Stimulated activated CD4-positive, alpha-beta T cell treated with anti-CD3 and anti-CD28 coated beads, Interleukin-1b, Interleukin-23, amount 100 ng/mL, for 24 hours (primary cell): Measurements from ENCODE around the gene SLC35G6.

Source experiments
- DNase-seq, 4 experiments: peaks; one replicate each; pipeline ENCODE4 v3.0.0-alpha.2; 2020; ENCODE audit warnings: low read depth in 4 of 4, low spot score in 1 of 4

Gene SLC35G6

DNA sequence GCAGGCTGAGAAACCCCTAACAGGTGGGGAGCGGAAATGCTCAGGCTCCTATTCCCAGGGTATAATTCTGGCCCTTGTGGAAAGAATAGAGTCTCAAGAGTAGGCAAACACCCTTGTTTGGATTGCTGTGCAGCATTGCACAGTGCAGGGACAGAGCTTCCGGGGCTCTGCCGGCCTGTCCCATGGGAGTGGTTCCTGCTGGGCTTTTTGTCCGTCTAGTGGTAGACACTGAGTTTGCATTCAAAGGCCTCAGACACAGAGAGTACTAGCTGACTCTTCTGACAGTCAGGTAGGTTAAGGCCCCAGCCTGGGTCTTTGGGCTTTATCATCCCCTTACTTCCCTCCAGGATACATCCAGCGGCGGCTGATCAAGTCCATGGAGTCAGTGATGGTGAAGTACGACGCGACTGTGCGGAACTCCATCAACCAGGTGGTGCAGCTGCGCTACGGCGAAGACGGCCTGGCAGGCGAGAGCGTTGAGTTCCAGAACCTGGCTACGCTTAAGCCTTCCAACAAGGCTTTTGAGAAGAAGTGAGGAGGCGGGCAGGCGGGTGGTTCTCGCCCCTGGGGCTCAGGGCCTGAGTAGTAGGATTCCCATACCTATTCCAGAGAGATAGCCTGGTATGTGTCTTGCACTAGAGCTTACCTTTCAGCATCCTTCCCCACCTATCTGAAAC, 21.1 kb downstream of the SLC35G6 start:
- DNase-seq = no peak

DNA sequence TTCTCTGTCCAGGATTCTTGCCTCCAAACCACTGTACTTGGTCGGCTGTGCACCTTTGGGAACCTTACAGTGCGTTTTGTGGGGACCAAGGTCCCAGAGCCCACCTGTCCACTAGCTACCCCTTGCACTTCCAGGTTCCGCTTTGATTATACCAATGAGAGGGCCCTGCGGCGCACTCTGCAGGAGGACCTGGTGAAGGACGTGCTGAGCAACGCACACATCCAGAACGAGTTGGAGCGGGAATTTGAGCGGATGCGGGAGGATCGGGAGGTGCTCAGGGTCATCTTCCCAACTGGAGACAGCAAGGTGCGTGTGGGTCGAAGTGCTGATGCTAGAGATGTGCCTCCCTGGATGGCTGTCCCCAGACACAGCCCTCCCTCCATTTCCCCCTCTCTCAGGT, 21.7 kb downstream of the SLC35G6 start:
- DNase-seq = no peak

DNA sequence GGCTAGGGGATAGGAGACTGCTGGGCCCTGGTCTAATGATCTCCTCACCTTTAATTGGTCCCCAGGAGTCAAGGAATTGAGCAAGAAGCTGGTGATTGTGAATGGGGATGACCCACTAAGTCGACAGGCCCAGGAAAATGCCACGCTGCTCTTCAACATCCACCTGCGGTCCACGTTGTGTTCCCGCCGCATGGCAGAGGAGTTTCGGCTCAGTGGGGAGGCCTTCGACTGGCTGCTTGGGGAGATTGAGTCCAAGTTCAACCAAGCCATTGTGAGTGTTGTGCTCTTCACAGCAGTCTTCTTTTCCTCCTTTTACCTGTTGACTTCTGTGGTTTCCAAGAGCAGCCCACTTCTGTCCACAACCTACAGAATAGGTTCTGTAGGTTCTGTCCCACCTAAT, 22.3 kb downstream of the SLC35G6 start:
- DNase-seq = no peak

DNA sequence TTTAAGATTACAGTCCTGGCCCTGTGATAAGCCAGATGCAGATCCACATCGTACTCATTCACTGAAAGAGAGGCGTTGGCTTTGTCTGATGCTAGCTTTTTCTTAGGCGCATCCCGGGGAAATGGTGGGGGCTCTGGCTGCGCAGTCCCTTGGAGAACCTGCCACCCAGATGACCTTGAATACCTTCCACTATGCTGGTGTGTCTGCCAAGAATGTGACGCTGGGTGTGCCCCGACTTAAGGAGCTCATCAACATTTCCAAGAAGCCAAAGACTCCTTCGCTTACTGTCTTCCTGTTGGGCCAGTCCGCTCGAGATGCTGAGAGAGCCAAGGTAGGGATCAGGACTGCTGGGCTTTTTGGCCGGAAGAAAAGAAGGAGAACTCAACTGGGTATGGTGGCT, 26.9 kb downstream of the SLC35G6 start:
- DNase-seq = no peak

GRCh38 chr17:7508846-7509245, 27.6 kb downstream of the SLC35G6 start:
- DNase-seq = no peak

DNA sequence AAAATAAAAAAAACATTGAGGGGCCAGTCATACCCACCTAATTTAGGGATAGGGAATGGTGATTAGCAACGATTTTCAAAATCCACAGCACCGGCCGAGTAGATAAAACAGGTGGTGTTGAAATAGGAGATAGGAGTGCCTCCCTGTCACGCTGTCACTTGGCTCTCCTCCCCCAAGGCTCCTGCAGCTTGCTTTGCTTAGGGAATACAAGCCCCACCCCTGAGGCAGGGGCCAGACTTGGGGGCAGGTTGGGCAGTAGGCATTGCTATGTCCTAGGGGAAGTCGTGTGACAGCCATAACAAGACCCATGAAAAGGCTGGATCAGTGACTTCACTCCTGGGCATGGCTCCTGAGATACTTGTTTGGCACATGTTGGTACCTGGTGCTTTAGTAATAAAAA, 28.7 kb downstream of the SLC35G6 start:
- DNase-seq = no peak

DNA sequence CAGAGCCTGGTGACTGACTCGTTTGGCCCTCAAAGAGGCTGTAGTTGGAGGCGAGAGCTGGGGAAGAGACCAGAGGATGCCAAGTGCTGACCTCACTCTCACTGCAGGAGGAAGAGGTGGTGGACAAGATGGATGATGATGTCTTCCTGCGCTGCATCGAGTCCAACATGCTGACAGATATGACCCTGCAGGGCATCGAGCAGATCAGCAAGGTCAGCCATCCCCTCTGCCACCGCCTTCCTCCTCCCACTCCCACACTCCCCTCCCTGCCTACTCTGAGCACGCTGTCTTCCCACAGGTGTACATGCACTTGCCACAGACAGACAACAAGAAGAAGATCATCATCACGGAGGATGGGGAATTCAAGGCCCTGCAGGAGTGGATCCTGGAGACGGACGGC, 29.9 kb downstream of the SLC35G6 start:
- DNase-seq = no peak

GRCh38 chr17:7512105-7512504, 30.9 kb downstream of the SLC35G6 start:
- no peak for DNase-seq

DNA sequence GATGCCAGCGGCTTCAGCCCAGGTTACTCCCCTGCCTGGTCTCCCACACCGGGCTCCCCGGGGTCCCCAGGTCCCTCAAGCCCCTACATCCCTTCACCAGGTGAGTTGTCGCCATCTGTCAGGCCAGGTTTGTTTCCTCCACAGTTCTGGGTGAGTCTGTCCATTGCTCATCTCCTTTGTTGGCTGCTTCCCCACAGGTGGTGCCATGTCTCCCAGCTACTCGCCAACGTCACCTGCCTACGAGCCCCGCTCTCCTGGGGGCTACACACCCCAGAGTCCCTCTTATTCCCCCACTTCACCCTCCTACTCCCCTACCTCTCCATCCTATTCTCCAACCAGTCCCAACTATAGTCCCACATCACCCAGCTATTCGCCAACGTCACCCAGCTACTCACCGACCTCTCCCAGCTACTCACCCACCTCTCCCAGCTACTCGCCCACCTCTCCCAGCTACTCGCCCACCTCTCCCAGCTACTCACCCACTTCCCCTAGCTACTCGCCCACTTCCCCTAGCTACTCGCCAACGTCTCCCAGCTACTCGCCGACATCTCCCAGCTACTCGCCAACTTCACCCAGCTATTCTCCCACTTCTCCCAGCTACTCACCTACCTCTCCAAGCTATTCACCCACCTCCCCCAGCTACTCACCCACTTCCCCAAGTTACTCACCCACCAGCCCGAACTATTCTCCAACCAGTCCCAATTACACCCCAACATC, 31.7 kb downstream of the SLC35G6 start:
- DNase-seq = no peak

DNA sequence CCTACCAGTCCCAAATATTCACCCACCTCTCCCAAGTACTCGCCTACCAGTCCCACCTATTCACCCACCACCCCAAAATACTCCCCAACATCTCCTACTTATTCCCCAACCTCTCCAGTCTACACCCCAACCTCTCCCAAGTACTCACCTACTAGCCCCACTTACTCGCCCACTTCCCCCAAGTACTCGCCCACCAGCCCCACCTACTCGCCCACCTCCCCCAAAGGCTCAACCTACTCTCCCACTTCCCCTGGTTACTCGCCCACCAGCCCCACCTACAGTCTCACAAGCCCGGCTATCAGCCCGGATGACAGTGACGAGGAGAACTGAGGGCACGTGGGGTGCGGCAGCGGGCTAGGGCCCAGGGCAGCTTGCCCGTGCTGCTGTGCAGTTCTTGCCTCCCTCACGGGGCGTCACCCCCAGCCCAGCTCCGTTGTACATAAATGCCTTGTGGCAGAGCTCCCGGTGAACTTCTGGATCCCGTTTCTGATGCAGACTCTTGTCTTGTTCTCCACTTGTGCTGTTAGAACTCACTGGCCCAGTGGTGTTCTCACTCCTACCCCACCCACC, 32.7 kb downstream of the SLC35G6 start:
- DNase-seq = no peak

DNA sequence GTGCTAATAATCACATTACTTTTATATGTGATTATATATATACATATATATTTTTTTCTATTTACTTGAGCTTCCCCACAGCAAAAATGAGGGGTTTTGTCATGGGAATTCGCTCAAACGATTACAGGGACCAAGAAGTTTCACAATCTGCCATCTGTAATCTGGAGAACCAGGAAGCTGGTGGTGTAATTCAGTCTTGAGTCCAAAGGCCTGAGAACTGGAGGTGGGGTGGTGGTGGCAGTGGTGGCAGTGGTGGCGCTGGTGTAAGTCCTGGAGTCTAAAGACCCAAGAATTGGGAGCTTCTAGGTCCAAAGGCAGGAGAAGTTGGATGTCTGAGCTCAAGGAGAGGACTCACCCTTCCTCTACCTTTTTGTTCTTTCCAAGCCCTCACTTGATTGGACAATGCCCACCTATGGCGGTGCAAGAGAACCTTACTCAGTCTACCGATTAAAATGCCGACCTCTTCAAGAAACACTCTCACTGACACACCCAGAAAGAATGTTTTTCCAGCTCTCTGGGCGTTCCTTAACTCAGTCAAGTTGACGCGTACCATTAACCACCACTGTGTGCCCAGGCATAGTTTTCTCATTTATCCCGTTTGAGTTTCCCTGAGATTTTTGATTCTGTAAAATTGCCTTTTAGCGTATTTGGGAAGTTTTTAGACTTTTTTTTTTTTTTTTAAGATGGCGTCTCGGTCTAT, 34.8 kb downstream of the SLC35G6 start:
- DNase-seq = no peak

GRCh38 chr17:7523033-7523432, 41.8 kb downstream of the SLC35G6 start:
- DNase-seq = peak in 3 of 4 experiments; percentile 20 to 40 (median 33)

- DNase-seq = no peak
Measured at GRCh38 chr17:7528842-7529241, 47.6 kb downstream of the SLC35G6 start.

DNA sequence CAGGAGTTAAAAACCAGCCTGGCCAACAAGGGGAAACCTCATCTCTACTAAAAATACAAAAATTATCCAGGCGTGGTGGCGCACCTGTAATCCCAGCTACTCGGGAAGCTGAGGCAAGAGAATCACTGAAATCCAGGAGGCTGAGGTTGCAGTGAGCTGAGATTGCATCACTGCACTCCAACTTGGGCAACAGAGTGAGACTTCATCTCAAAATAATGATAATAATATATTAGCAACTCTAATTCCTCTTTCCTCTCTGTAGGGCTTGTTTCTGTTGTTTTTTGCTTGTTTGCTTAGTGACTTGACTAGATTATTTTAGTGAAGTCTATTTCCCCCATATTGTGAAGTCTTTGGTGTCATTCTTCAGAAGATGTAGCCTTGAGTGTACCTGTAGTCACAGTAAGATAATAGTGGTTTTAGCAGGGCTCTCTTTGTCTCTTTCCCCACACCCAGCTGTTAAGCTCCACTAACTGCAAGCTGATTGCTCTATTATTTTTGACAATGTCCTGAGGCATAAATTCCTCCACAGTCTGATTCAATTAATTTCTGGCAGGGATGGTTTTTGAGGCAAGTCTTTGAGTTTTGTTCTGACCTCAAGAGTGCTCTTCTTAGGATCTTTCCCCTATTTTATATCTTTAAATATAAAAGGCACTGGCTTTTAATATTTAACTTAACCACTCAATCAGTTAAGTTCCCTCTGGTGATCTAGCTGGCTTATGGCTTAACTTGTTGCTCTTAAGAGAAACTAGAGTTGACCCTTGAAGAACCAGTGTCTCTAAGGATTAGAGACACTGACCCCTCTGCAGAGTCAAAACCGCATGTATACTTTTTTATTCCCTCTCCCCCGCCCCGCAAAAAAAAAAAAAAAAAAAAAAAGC, 49.0 kb downstream of the SLC35G6 start:
- no peak for DNase-seq
